H9 (cell line): Measurements from ENCODE around the gene CCDC85B. TPM values are rescaled to one million over a fixed set of nuclear protein-coding genes. Genes with fewer than 3 reads are reported as not detected.

Experiments used
- DNase-seq: peaks from one replicate; pipeline ENCODE4 v3.0.0-alpha.2; 2017
- H2AFZ ChIP-seq: one replicate; pipeline ENCODE4 v1.6.1; 2013; ENCODE audit warnings: mild to moderate bottlenecking, low read length, control low read depth, moderate library complexity
- H2AK5ac ChIP-seq: 2 replicates; pipeline ENCODE4 v1.6.1; 2013; ENCODE audit warnings: low read length, control low read depth, mixed read lengths; ENCODE audit not compliant: insufficient read length
- H2BK120ac ChIP-seq: one replicate; pipeline ENCODE4 v1.6.1; 2013; ENCODE audit warnings: low read depth, mild to moderate bottlenecking, low read length, control low read depth, inconsistent platforms; ENCODE audit not compliant: poor library complexity, severe bottlenecking
- H2BK12ac ChIP-seq: 2 replicates; pipeline ENCODE4 v1.6.1; 2013; ENCODE audit warnings: low read length, control low read depth, mixed read lengths, low read depth; ENCODE audit not compliant: insufficient read length
- H2BK15ac ChIP-seq: 2 replicates; pipeline ENCODE4 v1.6.1; 2013; ENCODE audit warnings: low read depth, low read length, control low read depth
- H2BK20ac ChIP-seq: one replicate; pipeline ENCODE4 v1.6.1; 2013; ENCODE audit warnings: low read depth, mild to moderate bottlenecking, low read length, control low read depth, inconsistent platforms; ENCODE audit not compliant: poor library complexity, severe bottlenecking
- H2BK5ac ChIP-seq: 2 replicates; pipeline ENCODE4 v1.6.1; 2013; ENCODE audit warnings: low read length, control low read depth, mixed read lengths; ENCODE audit not compliant: insufficient read length
- H3K14ac ChIP-seq: 2 replicates; pipeline ENCODE4 v1.6.1; 2013; ENCODE audit warnings: low read length, control low read depth; ENCODE audit not compliant: insufficient read depth
- H3K18ac ChIP-seq: 2 replicates; pipeline ENCODE4 v1.6.1; 2013; ENCODE audit warnings: low read depth, mild to moderate bottlenecking, mixed read lengths, low read length, control low read depth; ENCODE audit not compliant: insufficient read length
- H3K23ac ChIP-seq: 2 replicates; pipeline ENCODE4 v1.6.1; 2013; ENCODE audit warnings: low read length, control low read depth, mixed read lengths, low read depth; ENCODE audit not compliant: insufficient read length
- H3K23me2 ChIP-seq: 2 replicates; pipeline ENCODE4 v1.6.1; 2013; ENCODE audit warnings: low read depth, mild to moderate bottlenecking, mixed read lengths, low read length, control low read depth; ENCODE audit not compliant: insufficient read length, poor library complexity, severe bottlenecking
- H3K27ac ChIP-seq: 2 replicates; pipeline ENCODE4 v1.5.1; 2013; ENCODE audit warnings: low read length, control low read depth, mixed read lengths, low read depth; ENCODE audit not compliant: insufficient read length
- H3K27me3 ChIP-seq: 2 replicates; pipeline ENCODE4 v1.6.1; 2013; ENCODE audit warnings: low read length, control low read depth, inconsistent platforms; ENCODE audit not compliant: insufficient read depth
- H3K4ac ChIP-seq: 2 replicates; pipeline ENCODE4 v1.6.1; 2013; ENCODE audit warnings: low read depth, mild to moderate bottlenecking, control low read depth, inconsistent platforms, low read length, moderate library complexity
- H3K4me1 ChIP-seq: 2 replicates; pipeline ENCODE4 v1.6.1; 2013; ENCODE audit warnings: low read length, control low read depth, inconsistent platforms; ENCODE audit not compliant: insufficient read depth
- H3K4me2 ChIP-seq: 2 replicates; pipeline ENCODE4 v1.6.1; 2013; ENCODE audit warnings: low read length, control low read depth, mixed read lengths; ENCODE audit not compliant: insufficient read length, insufficient read depth
- H3K56ac ChIP-seq: 2 replicates; pipeline ENCODE4 v1.6.1; 2013; ENCODE audit warnings: low read depth, mild to moderate bottlenecking, mixed read lengths, low read length, control low read depth; ENCODE audit not compliant: insufficient read length
- H3K79me1 ChIP-seq: 2 replicates; pipeline ENCODE4 v1.6.1; 2013; ENCODE audit warnings: low read depth, mild to moderate bottlenecking, moderate library complexity, low read length, control low read depth, inconsistent platforms; ENCODE audit not compliant: insufficient read depth, poor library complexity, severe bottlenecking
- H3K79me2 ChIP-seq: 2 replicates; pipeline ENCODE4 v1.6.1; 2013; ENCODE audit warnings: low read length, control low read depth, inconsistent platforms; ENCODE audit not compliant: insufficient read depth
- H3K9ac ChIP-seq: 2 replicates; pipeline ENCODE4 v1.6.1; 2013; ENCODE audit warnings: low read length, control low read depth, mixed read lengths; ENCODE audit not compliant: insufficient read length; ENCODE audit errors: extremely low read depth
- H3K9me3 ChIP-seq: one replicate; pipeline ENCODE4 v1.6.1; 2013; ENCODE audit warnings: low read depth, low read length, inconsistent platforms; ENCODE audit not compliant: control insufficient read depth
- H3T11ph ChIP-seq: one replicate; pipeline ENCODE4 v1.6.1; 2013; ENCODE audit warnings: mild to moderate bottlenecking, low read length, control low read depth, inconsistent platforms
- H4K20me1 ChIP-seq: one replicate; pipeline ENCODE4 v1.6.1; 2013; ENCODE audit not compliant: control insufficient read depth, insufficient read length, insufficient read depth
- H4K5ac ChIP-seq: 2 replicates; pipeline ENCODE4 v1.6.1; 2013; ENCODE audit warnings: low read depth, mild to moderate bottlenecking, mixed read lengths, low read length, control low read depth; ENCODE audit not compliant: insufficient read length
- H4K8ac ChIP-seq: replicated peaks from 2 replicates; pipeline ENCODE4 v1.6.1; 2013; ENCODE audit warnings: low read length, control low read depth, mixed read lengths, low read depth; ENCODE audit not compliant: insufficient read length
- H4K91ac ChIP-seq: 2 replicates; pipeline ENCODE4 v1.6.1; 2013; ENCODE audit warnings: low read depth, mild to moderate bottlenecking, moderate library complexity, mixed read lengths, low read length, control low read depth; ENCODE audit not compliant: insufficient read length
- H3K27ac Mint-ChIP-seq, 3 experiments: 2 replicates in 2 of 3; 3 replicates in 1 of 3; pipeline ENCODE4 v1.8.0; 2020 to 2021; ENCODE audit warnings: mixed read lengths in 3 of 3, mild to moderate bottlenecking in 1 of 3, moderate library complexity in 1 of 3
- H3K27me3 Mint-ChIP-seq: 2 replicates; pipeline ENCODE4 v1.8.0; 2021; ENCODE audit warnings: low read depth, mild to moderate bottlenecking, moderate library complexity, mixed read lengths
- H3K36me3 Mint-ChIP-seq, 3 experiments: 2 replicates in 2 of 3; 3 replicates in 1 of 3; pipeline ENCODE4 v1.8.0; 2020 to 2021; ENCODE audit warnings: low read depth in 3 of 3, mixed read lengths in 3 of 3; ENCODE audit not compliant: insufficient read depth in 1 of 3
- H3K4me1 Mint-ChIP-seq, 2 experiments: 2 replicates each; pipeline ENCODE4 v1.8.0; 2020; ENCODE audit warnings: mixed read lengths in 2 of 2
- H3K4me3 Mint-ChIP-seq, 2 experiments: 2 replicates in 1 of 2; 3 replicates in 1 of 2; pipeline ENCODE4 v1.8.0; 2020 to 2021; ENCODE audit warnings: mild to moderate bottlenecking in 2 of 2, mixed read lengths in 2 of 2, moderate library complexity in 1 of 2
- H3K9me3 Mint-ChIP-seq, 2 experiments: 2 replicates in 1 of 2; 3 replicates in 1 of 2; pipeline ENCODE4 v1.8.0; 2020; ENCODE audit warnings: mild to moderate bottlenecking in 2 of 2, mixed read lengths in 2 of 2, moderate library complexity in 1 of 2
- WGBS: extraction: QIAGEN DNeasy Blood & Tissue Kit; methylation state at CpG from one replicate; pipeline ENCODE4 v1.1.7; 2013; ENCODE audit warnings: missing lambda C conversion rate, low lambda C conversion rate, mixed read lengths; ENCODE audit not compliant: insufficient read length; ENCODE audit errors: extremely low coverage; 5-methylcytosine and 5-hydroxymethylcytosine counted together
- total RNA-seq: library from RNA; stranded (reverse); gene quantifications from 2 replicates; pipeline ENCODE4 v1.2.1, GENCODE V29; 2021
- TF ChIP-seq, protein P1 (sequence below): fragments of 200-600 bp; sonication (generic); conservative IDR thresholded peaks from 3 replicates; pipeline ENCODE4 v1.8.0; 2021; ENCODE audit warnings: antibody characterized with exemption, mild to moderate bottlenecking

CCDC85B gene
- total RNA-seq, 1 experiment from 2014 or later = 23.3 TPM

- Histone ChIP-seq H4K91ac (peak overlapping the region; percentile 27), H3K79me1 (peaks cover 3% of the 10 kb centered on the region), H3K4me1 (no peaks in the 10 kb centered on the region), H2BK12ac (no peak overlapping the region), H3K9ac (peak overlapping the region; percentile 81), H3T11ph (peak overlapping the region; percentile 9), H3K18ac (peak overlapping the region; percentile 94), H4K8ac (no peak overlapping the region), H4K5ac (peak overlapping the region; percentile 63), H3K4me2 (peak overlapping the region; percentile 92), H3K9me3 (no peaks in the 10 kb centered on the region), H3K27me3 (no peaks in the 10 kb centered on the region), H4K20me1 (peaks cover 2% of the 10 kb centered on the region), H2AK5ac (no peak overlapping the region), H2BK20ac (no peak overlapping the region), H3K23me2 (peaks cover 25% of the 10 kb centered on the region), H3K56ac (no peak overlapping the region), H3K27ac (peak overlapping the region; percentile 83), H2BK5ac (peak overlapping the region; percentile 65), H2BK120ac (peak overlapping the region; percentile 76), H2BK15ac (no peak overlapping the region), H3K4ac (peak overlapping the region; percentile 61; the same call in 1 of the 2 replicates), H3K23ac (no peak overlapping the region), H3K79me2 (peaks cover 14% of the 10 kb centered on the region; the same call in 1 of the 2 replicates), H2AFZ (no peak overlapping the region), H3K14ac (peak overlapping the region; percentile 98)
- no CpG with 5 or more reads among the region's 16 CpGs for WGBS
- no peak for DNase-seq
- H3K4me3 Mint-ChIP-seq = peak overlapping the region; percentile 78 to 93
- peak overlapping the region; percentile 96 to 99 (median 98) for H3K27ac Mint-ChIP-seq
- peaks cover 38 to 51% (median 49%) of the 10 kb centered on the region in 3 experiments for H3K36me3 Mint-ChIP-seq
- H3K27me3 Mint-ChIP-seq = no peaks in the 10 kb centered on the region
- H3K4me1 Mint-ChIP-seq = peaks cover 29% of the 10 kb centered on the region in 2 experiments
- TF ChIP-seq, protein P1, sequence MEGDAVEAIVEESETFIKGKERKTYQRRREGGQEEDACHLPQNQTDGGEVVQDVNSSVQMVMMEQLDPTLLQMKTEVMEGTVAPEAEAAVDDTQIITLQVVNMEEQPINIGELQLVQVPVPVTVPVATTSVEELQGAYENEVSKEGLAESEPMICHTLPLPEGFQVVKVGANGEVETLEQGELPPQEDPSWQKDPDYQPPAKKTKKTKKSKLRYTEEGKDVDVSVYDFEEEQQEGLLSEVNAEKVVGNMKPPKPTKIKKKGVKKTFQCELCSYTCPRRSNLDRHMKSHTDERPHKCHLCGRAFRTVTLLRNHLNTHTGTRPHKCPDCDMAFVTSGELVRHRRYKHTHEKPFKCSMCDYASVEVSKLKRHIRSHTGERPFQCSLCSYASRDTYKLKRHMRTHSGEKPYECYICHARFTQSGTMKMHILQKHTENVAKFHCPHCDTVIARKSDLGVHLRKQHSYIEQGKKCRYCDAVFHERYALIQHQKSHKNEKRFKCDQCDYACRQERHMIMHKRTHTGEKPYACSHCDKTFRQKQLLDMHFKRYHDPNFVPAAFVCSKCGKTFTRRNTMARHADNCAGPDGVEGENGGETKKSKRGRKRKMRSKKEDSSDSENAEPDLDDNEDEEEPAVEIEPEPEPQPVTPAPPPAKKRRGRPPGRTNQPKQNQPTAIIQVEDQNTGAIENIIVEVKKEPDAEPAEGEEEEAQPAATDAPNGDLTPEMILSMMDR = no peak
- peaks cover 0 to 3% of the 10 kb centered on the region in 2 experiments; a peak in 1 of 5 replicates for H3K9me3 Mint-ChIP-seq
Observed at GRCh38 chr11:65859812-65860277, 30.6 kb upstream of the CCDC85B start.
